Measurements from ENCODE around the gene WDR26. TPM values are rescaled to one million over a fixed set of nuclear protein-coding genes. Genes with fewer than 3 reads are reported as not detected.

WDR26 gene
- total RNA-seq (ENCODE audit: low replicate concordance) = 41.8 and 42.4 TPM in 2 replicates

GRCh38 chr1:224434691-224435317, at the start of gene WDR26:
Gene WDR26, minus strand, starts transcription at chr1:224434797.

DNA sequence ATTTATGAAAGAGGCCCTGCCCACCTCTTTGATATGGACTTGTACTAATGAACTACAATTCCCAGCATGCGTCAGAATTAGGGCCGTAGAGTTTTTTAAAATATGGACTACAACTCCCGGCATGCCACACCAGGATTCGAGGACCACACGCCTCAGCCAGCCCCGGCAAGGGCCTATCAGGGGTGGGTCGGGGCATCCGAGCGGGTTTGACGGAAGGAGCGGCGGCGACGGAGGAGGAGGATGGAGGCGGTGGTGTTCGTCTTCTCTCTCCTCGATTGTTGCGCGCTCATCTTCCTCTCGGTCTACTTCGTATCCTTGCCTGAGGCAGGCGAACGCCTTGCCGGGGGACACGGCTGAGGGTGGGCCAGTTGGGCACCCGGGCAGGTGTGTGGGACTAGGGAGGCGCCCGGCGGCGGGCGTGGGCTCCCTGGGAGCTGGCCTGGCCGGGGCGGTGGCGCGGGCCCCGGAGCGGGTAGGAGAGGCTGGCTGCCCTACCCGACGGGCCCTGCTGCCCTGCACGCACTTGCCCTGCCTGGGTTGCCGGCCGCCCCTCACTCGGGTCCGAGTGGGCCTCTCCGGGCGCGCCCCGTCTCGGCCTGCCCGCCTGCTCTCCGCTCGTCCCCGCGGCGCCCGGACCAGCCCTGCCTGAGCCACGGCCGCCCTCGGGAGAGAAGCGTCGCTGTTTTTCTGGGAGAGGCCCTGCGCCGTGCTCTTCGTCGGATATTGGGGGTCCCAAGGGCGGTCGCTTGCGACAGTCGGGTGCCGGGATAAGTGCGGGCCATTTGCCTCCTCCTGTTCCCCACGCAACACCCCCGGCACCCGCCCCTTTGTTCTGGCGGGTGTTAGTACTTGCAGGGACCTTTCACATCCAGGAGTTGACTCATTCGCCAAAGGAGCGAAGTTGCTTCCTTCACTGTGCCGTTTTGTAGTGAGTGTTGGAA, 77.6 kb downstream of the WDR26 start, which contains the start of gene CNIH4:
CNIH4 (plus strand) TSS at position 195 of the 941 bp plus-strand sequence; CDS start at position 241, 46 bp downstream.

Other genes with a start within 250 kb of the WDR26 start
- 18.3 and 19.7 TPM in 2 replicates for gene NVL, start 104.6 kb downstream of the WDR26 start, total RNA-seq (ENCODE audit: low replicate concordance)
- 67.1 and 117 TPM in 2 replicates for gene CNIH4, start 77.9 kb downstream of the WDR26 start, total RNA-seq (ENCODE audit: low replicate concordance)
- gene CNIH3, start 181.5 kb upstream of the WDR26 start, total RNA-seq (ENCODE audit: low replicate concordance) = 14.0 and 35.7 TPM in 2 replicates